ENCODE data around the gene BGN. TPM values are rescaled to one million over a fixed set of nuclear protein-coding genes. Genes with fewer than 3 reads are reported as not detected.

BGN gene
- total and polyA plus RNA-seq, 2 experiments from 2014 or later, result 0.87 to 1.8 TPM

DNA sequence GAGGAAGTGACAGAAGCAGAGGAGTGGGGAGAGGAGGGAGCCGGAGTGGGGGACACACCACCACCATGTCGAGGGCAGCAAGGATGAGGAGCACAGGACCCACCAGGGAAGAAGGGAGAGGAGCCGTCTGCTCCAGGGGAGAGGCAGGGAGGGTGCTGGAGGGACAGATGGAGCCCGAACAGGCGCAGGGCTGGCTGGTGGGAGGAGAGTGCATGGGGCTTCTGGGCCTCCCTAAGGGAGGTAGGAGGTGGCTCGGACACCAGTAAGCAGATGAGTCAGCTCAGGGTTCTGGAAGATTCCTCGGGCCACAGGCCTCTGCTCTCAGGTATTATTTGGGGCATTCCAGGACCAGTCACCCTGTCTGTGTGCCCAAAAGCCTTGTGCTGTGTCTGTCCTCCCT, 52.4 kb downstream of the BGN start (continued):
- TF ChIP-seq, protein P1, sequence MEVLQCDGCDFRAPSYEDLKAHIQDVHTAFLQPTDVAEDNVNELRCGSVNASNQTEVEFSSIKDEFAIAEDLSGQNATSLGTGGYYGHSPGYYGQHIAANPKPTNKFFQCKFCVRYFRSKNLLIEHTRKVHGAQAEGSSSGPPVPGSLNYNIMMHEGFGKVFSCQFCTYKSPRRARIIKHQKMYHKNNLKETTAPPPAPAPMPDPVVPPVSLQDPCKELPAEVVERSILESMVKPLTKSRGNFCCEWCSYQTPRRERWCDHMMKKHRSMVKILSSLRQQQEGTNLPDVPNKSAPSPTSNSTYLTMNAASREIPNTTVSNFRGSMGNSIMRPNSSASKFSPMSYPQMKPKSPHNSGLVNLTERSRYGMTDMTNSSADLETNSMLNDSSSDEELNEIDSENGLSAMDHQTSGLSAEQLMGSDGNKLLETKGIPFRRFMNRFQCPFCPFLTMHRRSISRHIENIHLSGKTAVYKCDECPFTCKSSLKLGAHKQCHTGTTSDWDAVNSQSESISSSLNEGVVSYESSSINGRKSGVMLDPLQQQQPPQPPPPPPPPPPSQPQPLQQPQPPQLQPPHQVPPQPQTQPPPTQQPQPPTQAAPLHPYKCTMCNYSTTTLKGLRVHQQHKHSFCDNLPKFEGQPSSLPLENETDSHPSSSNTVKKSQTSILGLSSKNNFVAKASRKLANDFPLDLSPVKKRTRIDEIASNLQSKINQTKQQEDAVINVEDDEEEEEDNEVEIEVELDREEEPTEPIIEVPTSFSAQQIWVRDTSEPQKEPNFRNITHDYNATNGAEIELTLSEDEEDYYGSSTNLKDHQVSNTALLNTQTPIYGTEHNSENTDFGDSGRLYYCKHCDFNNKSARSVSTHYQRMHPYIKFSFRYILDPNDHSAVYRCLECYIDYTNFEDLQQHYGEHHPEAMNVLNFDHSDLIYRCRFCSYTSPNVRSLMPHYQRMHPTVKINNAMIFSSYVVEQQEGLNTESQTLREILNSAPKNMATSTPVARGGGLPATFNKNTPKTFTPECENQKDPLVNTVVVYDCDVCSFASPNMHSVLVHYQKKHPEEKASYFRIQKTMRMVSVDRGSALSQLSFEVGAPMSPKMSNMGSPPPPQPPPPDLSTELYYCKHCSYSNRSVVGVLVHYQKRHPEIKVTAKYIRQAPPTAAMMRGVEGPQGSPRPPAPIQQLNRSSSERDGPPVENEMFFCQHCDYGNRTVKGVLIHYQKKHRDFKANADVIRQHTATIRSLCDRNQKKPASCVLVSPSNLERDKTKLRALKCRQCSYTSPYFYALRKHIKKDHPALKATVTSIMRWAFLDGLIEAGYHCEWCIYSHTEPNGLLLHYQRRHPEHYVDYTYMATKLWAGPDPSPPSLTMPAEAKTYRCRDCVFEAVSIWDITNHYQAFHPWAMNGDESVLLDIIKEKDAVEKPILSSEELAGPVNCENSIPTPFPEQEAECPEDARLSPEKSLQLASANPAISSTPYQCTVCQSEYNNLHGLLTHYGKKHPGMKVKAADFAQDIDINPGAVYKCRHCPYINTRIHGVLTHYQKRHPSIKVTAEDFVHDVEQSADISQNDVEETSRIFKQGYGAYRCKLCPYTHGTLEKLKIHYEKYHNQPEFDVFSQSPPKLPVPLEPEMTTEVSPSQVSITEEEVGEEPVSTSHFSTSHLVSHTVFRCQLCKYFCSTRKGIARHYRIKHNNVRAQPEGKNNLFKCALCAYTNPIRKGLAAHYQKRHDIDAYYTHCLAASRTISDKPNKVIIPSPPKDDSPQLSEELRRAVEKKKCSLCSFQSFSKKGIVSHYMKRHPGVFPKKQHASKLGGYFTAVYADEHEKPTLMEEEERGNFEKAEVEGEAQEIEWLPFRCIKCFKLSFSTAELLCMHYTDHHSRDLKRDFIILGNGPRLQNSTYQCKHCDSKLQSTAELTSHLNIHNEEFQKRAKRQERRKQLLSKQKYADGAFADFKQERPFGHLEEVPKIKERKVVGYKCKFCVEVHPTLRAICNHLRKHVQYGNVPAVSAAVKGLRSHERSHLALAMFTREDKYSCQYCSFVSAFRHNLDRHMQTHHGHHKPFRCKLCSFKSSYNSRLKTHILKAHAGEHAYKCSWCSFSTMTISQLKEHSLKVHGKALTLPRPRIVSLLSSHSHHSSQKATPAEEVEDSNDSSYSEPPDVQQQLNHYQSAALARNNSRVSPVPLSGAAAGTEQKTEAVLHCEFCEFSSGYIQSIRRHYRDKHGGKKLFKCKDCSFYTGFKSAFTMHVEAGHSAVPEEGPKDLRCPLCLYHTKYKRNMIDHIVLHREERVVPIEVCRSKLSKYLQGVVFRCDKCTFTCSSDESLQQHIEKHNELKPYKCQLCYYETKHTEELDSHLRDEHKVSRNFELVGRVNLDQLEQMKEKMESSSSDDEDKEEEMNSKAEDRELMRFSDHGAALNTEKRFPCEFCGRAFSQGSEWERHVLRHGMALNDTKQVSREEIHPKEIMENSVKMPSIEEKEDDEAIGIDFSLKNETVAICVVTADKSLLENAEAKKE (CRISPR knock-in tag; IDR thresholded peaks at IDR 0.05), result no peak
- TF ChIP-seq CREB1 (CRISPR knock-in tag; IDR thresholded peaks at IDR 0.05; ENCODE audit: low read depth), result no peak
- TF ChIP-seq, protein P2, sequence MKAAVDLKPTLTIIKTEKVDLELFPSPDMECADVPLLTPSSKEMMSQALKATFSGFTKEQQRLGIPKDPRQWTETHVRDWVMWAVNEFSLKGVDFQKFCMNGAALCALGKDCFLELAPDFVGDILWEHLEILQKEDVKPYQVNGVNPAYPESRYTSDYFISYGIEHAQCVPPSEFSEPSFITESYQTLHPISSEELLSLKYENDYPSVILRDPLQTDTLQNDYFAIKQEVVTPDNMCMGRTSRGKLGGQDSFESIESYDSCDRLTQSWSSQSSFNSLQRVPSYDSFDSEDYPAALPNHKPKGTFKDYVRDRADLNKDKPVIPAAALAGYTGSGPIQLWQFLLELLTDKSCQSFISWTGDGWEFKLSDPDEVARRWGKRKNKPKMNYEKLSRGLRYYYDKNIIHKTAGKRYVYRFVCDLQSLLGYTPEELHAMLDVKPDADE (IDR thresholded peaks at IDR 0.05), result no peak
- TF ChIP-seq ZNF114 (CRISPR knock-in tag; IDR thresholded peaks at IDR 0.05), result no peak
- TF ChIP-seq STAT1 (IDR thresholded peaks at IDR 0.05; ENCODE audit: unreplicated experiment), result no peak

DNA sequence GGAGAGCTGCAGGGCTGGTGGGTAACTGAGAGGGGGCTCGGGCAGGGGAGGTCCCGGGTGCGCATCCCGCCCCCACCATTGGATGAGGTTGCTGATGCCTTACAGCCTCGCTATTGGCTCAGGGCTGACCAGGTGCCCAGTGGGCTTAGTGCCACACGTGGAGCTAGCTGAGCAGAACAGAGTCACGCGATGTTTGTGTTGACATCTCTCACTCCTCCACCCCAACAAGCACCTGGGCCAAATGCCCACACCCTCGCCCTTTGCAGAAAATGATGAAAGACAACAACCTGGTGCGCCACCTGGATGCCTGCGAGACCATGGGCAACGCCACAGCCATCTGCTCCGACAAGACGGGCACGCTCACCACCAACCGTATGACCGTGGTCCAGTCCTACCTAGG, 54.5 kb downstream of the BGN start:
- DNase-seq (ENCODE audit: low spot score), result no peak
- Mint-ChIP-seq H3K4me1 (no peaks in the 10 kb centered on the region), H3K27ac (no peak overlapping the region), H3K4me3 (no peak overlapping the region), H3K36me3 (ENCODE audit: low read depth) (no peaks in the 10 kb centered on the region), H3K27me3 (ENCODE audit: insufficient read depth, low read depth, poor library complexity) (peaks cover 2% of the 10 kb centered on the region), H3K9me3 (no peaks in the 10 kb centered on the region)
- Histone ChIP-seq H3K27me3 (ENCODE audit: insufficient read depth) (no peaks in the 10 kb centered on the region), H3K79me2 (replicated peaks; ENCODE audit: insufficient read depth) (no peaks in the 10 kb centered on the region), H3K36me3 (ENCODE audit: insufficient read depth) (no peaks in the 10 kb centered on the region), H3K9me2 (ENCODE audit: insufficient read depth) (no peaks in the 10 kb centered on the region), H3K4me3 (no peak overlapping the region), H3K27ac (ENCODE audit: low read depth) (no peak overlapping the region), H2AFZ (no peak overlapping the region), H3K4me1 (ENCODE audit: insufficient read depth) (no peaks in the 10 kb centered on the region), H3F3A (replicated peaks; ENCODE audit: low read depth) (no peaks in the 10 kb centered on the region), H3K4me2 (no peak overlapping the region), H4K20me1 (replicated peaks; ENCODE audit: insufficient read depth) (no peaks in the 10 kb centered on the region)
- ATAC-seq, result no peak
- no peak for TF ChIP-seq CREB1 (CRISPR knock-in tag; IDR thresholded peaks at IDR 0.05; ENCODE audit: low read depth)
- TF ChIP-seq ZNF114 (CRISPR knock-in tag; IDR thresholded peaks at IDR 0.05), result no peak
- no peak for TF ChIP-seq EZH2 (IDR thresholded peaks at IDR 0.05; ENCODE audit: low read depth, unreplicated experiment)
- TF ChIP-seq, protein P3, sequence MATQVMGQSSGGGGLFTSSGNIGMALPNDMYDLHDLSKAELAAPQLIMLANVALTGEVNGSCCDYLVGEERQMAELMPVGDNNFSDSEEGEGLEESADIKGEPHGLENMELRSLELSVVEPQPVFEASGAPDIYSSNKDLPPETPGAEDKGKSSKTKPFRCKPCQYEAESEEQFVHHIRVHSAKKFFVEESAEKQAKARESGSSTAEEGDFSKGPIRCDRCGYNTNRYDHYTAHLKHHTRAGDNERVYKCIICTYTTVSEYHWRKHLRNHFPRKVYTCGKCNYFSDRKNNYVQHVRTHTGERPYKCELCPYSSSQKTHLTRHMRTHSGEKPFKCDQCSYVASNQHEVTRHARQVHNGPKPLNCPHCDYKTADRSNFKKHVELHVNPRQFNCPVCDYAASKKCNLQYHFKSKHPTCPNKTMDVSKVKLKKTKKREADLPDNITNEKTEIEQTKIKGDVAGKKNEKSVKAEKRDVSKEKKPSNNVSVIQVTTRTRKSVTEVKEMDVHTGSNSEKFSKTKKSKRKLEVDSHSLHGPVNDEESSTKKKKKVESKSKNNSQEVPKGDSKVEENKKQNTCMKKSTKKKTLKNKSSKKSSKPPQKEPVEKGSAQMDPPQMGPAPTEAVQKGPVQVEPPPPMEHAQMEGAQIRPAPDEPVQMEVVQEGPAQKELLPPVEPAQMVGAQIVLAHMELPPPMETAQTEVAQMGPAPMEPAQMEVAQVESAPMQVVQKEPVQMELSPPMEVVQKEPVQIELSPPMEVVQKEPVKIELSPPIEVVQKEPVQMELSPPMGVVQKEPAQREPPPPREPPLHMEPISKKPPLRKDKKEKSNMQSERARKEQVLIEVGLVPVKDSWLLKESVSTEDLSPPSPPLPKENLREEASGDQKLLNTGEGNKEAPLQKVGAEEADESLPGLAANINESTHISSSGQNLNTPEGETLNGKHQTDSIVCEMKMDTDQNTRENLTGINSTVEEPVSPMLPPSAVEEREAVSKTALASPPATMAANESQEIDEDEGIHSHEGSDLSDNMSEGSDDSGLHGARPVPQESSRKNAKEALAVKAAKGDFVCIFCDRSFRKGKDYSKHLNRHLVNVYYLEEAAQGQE (IDR thresholded peaks at IDR 0.05; ENCODE audit: unreplicated experiment), result no peak
- no peak for TF ChIP-seq STAT1 (IDR thresholded peaks at IDR 0.05; ENCODE audit: unreplicated experiment)
- TF ChIP-seq ZNF331 (CRISPR knock-in tag; IDR thresholded peaks at IDR 0.05; ENCODE audit: low read depth), result no peak
- TF ChIP-seq JUNB (IDR thresholded peaks at IDR 0.05; ENCODE audit: unreplicated experiment), result no peak
- TF ChIP-seq, protein P2 (IDR thresholded peaks at IDR 0.05), result no peak
- no peak for TF ChIP-seq EZH2phosphoT487 (IDR thresholded peaks at IDR 0.05; ENCODE audit: unreplicated experiment)
- TF ChIP-seq, protein P4, sequence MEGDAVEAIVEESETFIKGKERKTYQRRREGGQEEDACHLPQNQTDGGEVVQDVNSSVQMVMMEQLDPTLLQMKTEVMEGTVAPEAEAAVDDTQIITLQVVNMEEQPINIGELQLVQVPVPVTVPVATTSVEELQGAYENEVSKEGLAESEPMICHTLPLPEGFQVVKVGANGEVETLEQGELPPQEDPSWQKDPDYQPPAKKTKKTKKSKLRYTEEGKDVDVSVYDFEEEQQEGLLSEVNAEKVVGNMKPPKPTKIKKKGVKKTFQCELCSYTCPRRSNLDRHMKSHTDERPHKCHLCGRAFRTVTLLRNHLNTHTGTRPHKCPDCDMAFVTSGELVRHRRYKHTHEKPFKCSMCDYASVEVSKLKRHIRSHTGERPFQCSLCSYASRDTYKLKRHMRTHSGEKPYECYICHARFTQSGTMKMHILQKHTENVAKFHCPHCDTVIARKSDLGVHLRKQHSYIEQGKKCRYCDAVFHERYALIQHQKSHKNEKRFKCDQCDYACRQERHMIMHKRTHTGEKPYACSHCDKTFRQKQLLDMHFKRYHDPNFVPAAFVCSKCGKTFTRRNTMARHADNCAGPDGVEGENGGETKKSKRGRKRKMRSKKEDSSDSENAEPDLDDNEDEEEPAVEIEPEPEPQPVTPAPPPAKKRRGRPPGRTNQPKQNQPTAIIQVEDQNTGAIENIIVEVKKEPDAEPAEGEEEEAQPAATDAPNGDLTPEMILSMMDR (conservative IDR thresholded peaks at IDR 0.05; ENCODE audit: low read depth in 2 of 2), result no peak

Measured in GM23338 (cell line).